GM12878 (cell line): Measurements from ENCODE around the gene RUFY4. TPM values are rescaled to one million over a fixed set of nuclear protein-coding genes. Genes with fewer than 3 reads are reported as not detected.

ENCODE experiments used
- ATAC-seq: fragments of 200-7000 bp; cut with Tn5 transposase; 3 replicates; pipeline ENCODE4 v1.9.1; 2020; ENCODE audit warnings: mild to moderate bottlenecking, moderate library complexity
- BruUV-seq: library from RNA; stranded (reverse); fragments of 400-500 nt; replicated peaks from 2 replicates; lab custom pipeline; 2021; lab: Mats Ljungman, UMichigan
- CTCF ChIA-PET: fragments of 300-600 bp; sonication (Branson Sonifier 250); formaldehyde crosslinking; extraction: SDS; loops from one replicate; lab custom pipeline; 2021; ENCODE audit warnings: inconsistent platforms; lab: Yijun Ruan, JAX
- POLR2A ChIA-PET: fragments of 350-600 bp; formaldehyde crosslinking; extraction: SDS; loops from one replicate; lab custom pipeline; 2021; ENCODE audit warnings: inconsistent platforms; lab: Charles Lee
- RAD21 ChIA-PET: fragments of 300-600 bp; sonication (Branson Sonifier 250); formaldehyde crosslinking; loops from one replicate; lab custom pipeline; 2023; ENCODE audit warnings: antibody characterized with exemption; ENCODE audit not compliant: unreplicated experiment; lab: Charles Lee
- SMC1A ChIA-PET: fragments of 300-600 bp; sonication (Branson Sonifier 250); formaldehyde crosslinking; loops from one replicate; lab custom pipeline; 2023; ENCODE audit not compliant: unreplicated experiment, uncharacterized antibody; lab: Charles Lee
- DNase-seq: peaks from one replicate; pipeline ENCODE4 v3.0.0-alpha.2; 2011; ENCODE audit warnings: low read depth, low spot score
- FAIRE-seq: peaks from 3 replicates; lab custom pipeline; 2011; peaks lifted over from hg19 to GRCh38; lab: Jason Lieb, UNC
- H2AFZ ChIP-seq: 2 replicates; pipeline ENCODE4 v1.6.0; 2011; ENCODE audit warnings: low read depth, low read length, control low read depth; ENCODE audit not compliant: control insufficient read depth
- H3K27ac ChIP-seq: 2 replicates; pipeline ENCODE4 v1.5.1; 2011; ENCODE audit warnings: control low read depth; ENCODE audit not compliant: control insufficient read depth, insufficient read depth
- H3K27me3 ChIP-seq, 2 experiments: replicated peaks in 1 of 2; 2 replicates each; pipeline versions ENCODE4 v1.6.0 to v1.6.1; 2011; ENCODE audit warnings: low read length in 1 of 2; ENCODE audit not compliant: control insufficient read depth in 2 of 2, insufficient read depth in 2 of 2
- H3K36me3 ChIP-seq, 2 experiments: 2 replicates each; pipeline ENCODE4 v1.5.1; 2011; ENCODE audit warnings: low read length in 1 of 2; ENCODE audit not compliant: control insufficient read depth in 2 of 2, insufficient read depth in 2 of 2
- H3K4me1 ChIP-seq: 2 replicates; pipeline ENCODE4 v1.6.1; 2011; ENCODE audit warnings: mild to moderate bottlenecking, low read length, moderate library complexity, mixed read lengths; ENCODE audit not compliant: control insufficient read depth, insufficient read depth
- H3K4me2 ChIP-seq: 2 replicates; pipeline ENCODE4 v1.6.0; 2011; ENCODE audit warnings: control low read depth; ENCODE audit not compliant: control insufficient read depth, insufficient read depth
- H3K4me3 ChIP-seq: fragments of 200-600 bp; sonication (generic); 2 replicates; pipeline ENCODE4 v1.5.1; 2016
- H3K79me2 ChIP-seq: 2 replicates; pipeline ENCODE4 v1.6.0; 2011; ENCODE audit warnings: low read length; ENCODE audit not compliant: control insufficient read depth, insufficient read depth
- H3K9ac ChIP-seq: 2 replicates; pipeline ENCODE4 v1.8.0; 2011; ENCODE audit warnings: low read length, control low read depth, mixed read lengths; ENCODE audit not compliant: control insufficient read depth, insufficient read depth
- H3K9me3 ChIP-seq: replicated peaks from 3 replicates; pipeline ENCODE4 v1.5.1; 2011; ENCODE audit warnings: mild to moderate bottlenecking, low read length; ENCODE audit not compliant: control insufficient read depth, insufficient read depth
- H4K20me1 ChIP-seq: 2 replicates; pipeline ENCODE4 v1.6.0; 2011; ENCODE audit not compliant: control insufficient read depth, insufficient read depth
- CREM ChIP-seq: IDR thresholded peaks from 2 replicates; pipeline ENCODE4 v1.6.1; 2014; ENCODE audit warnings: antibody characterized with exemption, low read depth
- SP1 ChIP-seq: IDR thresholded peaks from one replicate; pipeline ENCODE4 v1.6.1; 2011; ENCODE audit warnings: low read depth, low read length
- SRF ChIP-seq, 2 experiments: IDR thresholded peaks; 2 replicates each; pipeline ENCODE4 v1.6.1; 2011; ENCODE audit warnings: low read depth in 2 of 2, low read length in 2 of 2, mild to moderate bottlenecking in 1 of 2, moderate library complexity in 1 of 2
- TCF7 ChIP-seq: IDR thresholded peaks from 2 replicates; pipeline ENCODE4 v1.6.1; 2014; ENCODE audit warnings: antibody characterized with exemption, borderline replicate concordance
- WGBS: methylation state at CpG from one replicate; pipeline ENCODE4 v1.1.6; 2016; ENCODE audit warnings: low lambda C conversion rate; ENCODE audit not compliant: insufficient replicate concordance, insufficient coverage; ENCODE audit errors: missing lambda C conversion rate; 5-methylcytosine and 5-hydroxymethylcytosine counted together
- in situ Hi-C: fragments of 300-500 bp; cut with MboI; formaldehyde crosslinking; loops from 9 replicates; pipeline ENCODE4 v1.14.3; 2018; ENCODE audit warnings: mixed read lengths
- intact Hi-C: fragments of 100-400 bp; cut with micrococcal nuclease; formaldehyde crosslinking; loops from one replicate; pipeline ENCODE4 v1.14.2; 2022; ENCODE audit not compliant: unreplicated experiment
- polyA plus RNA-seq, 11 experiments: library from polyadenylated mRNA; depleted of rRNA in 4 of 11; unstranded in 6 of 11; stranded (reverse) in 5 of 11; fragments of >200 nt; fragmentation: Nextera tagmentation in 4 of 11; fragmentation: Illumina TruSeq in 1 of 11; extraction: Ambion mirVana in 4 of 11; extraction: Trizol in 1 of 11; gene quantifications; 1 replicate in 1 of 11; 2 replicates in 10 of 11; pipeline versions ENCODE4 v1.2.1 to v1.2.3, GENCODE V29; 2011 to 2016; ENCODE audit warnings: inconsistent platforms in 2 of 11, missing spikeins in 2 of 11, low read depth in 1 of 11
- total RNA-seq, 4 experiments: library from RNA; depleted of rRNA in 3 of 4; stranded (reverse); fragments of >200 nt in 3 of 4; fragmentation: Illumina TruSeq in 1 of 4; extraction: Trizol in 1 of 4; gene quantifications; 2 replicates each; pipeline versions ENCODE4 v1.2.1 to v1.2.3, GENCODE V29; 2013 to 2021
- TF ChIP-seq, protein P1 (sequence below): fragments of 450-650 bp; IDR thresholded peaks from 2 replicates; pipeline ENCODE4 v1.6.1; 2017; ENCODE audit warnings: mild to moderate bottlenecking, moderate library complexity
- TF ChIP-seq, protein P2 (sequence below): fragments of 450-650 bp; conservative IDR thresholded peaks from 2 replicates; pipeline ENCODE4 v1.6.1; 2017; ENCODE audit warnings: mild to moderate bottlenecking, moderate library complexity

The RUFY4 gene
- total and polyA plus RNA-seq, 10 of the 15 experiments (the other 5 are each of a cell fraction or from before 2014, with no cell fraction given): 0.05 to 2.7 (median 0.90) TPM

- no peak overlapping the region for H3K27ac ChIP-seq
- whole genome bisulfite sequencing: 32% methylated on average over 2 of the region's 2 CpGs
- TF ChIP-seq SP1 (no peak), TCF7 (no peak), SRF (IDR thresholded peaks at IDR 0.05; ENCODE audit: low read depth in 2 of 2, low read length in 2 of 2) (no peak), CREM (no peak)
- TF ChIP-seq, protein P1, sequence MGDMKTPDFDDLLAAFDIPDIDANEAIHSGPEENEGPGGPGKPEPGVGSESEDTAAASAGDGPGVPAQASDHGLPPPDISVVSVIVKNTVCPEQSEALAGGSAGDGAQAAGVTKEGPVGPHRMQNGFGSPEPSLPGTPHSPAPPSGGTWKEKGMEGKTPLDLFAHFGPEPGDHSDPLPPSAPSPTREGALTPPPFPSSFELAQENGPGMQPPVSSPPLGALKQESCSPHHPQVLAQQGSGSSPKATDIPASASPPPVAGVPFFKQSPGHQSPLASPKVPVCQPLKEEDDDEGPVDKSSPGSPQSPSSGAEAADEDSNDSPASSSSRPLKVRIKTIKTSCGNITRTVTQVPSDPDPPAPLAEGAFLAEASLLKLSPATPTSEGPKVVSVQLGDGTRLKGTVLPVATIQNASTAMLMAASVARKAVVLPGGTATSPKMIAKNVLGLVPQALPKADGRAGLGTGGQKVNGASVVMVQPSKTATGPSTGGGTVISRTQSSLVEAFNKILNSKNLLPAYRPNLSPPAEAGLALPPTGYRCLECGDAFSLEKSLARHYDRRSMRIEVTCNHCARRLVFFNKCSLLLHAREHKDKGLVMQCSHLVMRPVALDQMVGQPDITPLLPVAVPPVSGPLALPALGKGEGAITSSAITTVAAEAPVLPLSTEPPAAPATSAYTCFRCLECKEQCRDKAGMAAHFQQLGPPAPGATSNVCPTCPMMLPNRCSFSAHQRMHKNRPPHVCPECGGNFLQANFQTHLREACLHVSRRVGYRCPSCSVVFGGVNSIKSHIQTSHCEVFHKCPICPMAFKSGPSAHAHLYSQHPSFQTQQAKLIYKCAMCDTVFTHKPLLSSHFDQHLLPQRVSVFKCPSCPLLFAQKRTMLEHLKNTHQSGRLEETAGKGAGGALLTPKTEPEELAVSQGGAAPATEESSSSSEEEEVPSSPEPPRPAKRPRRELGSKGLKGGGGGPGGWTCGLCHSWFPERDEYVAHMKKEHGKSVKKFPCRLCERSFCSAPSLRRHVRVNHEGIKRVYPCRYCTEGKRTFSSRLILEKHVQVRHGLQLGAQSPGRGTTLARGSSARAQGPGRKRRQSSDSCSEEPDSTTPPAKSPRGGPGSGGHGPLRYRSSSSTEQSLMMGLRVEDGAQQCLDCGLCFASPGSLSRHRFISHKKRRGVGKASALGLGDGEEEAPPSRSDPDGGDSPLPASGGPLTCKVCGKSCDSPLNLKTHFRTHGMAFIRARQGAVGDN: no peak
- TF ChIP-seq, protein P2, sequence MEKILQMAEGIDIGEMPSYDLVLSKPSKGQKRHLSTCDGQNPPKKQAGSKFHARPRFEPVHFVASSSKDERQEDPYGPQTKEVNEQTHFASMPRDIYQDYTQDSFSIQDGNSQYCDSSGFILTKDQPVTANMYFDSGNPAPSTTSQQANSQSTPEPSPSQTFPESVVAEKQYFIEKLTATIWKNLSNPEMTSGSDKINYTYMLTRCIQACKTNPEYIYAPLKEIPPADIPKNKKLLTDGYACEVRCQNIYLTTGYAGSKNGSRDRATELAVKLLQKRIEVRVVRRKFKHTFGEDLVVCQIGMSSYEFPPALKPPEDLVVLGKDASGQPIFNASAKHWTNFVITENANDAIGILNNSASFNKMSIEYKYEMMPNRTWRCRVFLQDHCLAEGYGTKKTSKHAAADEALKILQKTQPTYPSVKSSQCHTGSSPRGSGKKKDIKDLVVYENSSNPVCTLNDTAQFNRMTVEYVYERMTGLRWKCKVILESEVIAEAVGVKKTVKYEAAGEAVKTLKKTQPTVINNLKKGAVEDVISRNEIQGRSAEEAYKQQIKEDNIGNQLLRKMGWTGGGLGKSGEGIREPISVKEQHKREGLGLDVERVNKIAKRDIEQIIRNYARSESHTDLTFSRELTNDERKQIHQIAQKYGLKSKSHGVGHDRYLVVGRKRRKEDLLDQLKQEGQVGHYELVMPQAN: no peak
Observed at GRCh38 chr2:218130377-218130776, 61.3 kb downstream of the RUFY4 start.

More at GRCh38 chr2:218130377-218130776, 61.3 kb downstream of the RUFY4 start:
- H3K4me3 ChIP-seq: no peak overlapping the region
- DNase-seq (no peak), ATAC-seq (no peak), FAIRE-seq (no peak)
- in situ Hi-C loops (no loop called here), intact Hi-C loops (no loop called here)
- H4K20me1 ChIP-seq: no peaks in the 10 kb centered on the region
- no peaks in the 10 kb centered on the region for H3K79me2 ChIP-seq
- H3K9ac ChIP-seq: no peak overlapping the region
- no TSS peak for BruUV-seq
- H2AFZ ChIP-seq: no peak overlapping the region
- ChIA-PET CTCF (no interaction called here), POLR2A (interaction anchor here (0.5 kb wide), 1 partner anchor 191 kb away, joined by 3 read pairs; no protein-coding TSS in a partner anchor), SMC1A (no interaction called here), RAD21 (no interaction called here)
- no peak overlapping the region for H3K4me2 ChIP-seq
- no peaks in the 10 kb centered on the region for H3K4me1 ChIP-seq
- H3K36me3 ChIP-seq: no peaks in the 10 kb centered on the region
- peaks cover 0 to 2% of the 10 kb centered on the region in 2 experiments; a peak in 2 of 4 replicates for H3K27me3 ChIP-seq
- no peaks in the 10 kb centered on the region for H3K9me3 ChIP-seq
